Fibroblast of skin of scalp (primary cell): ENCODE measurements around the gene OSBPL2.

Experiments used
- DNase-seq: peaks from one replicate; pipeline ENCODE4 v3.0.0-alpha.2; 2013

The OSBPL2 gene

GRCh38 chr20:62328684-62329388 lies 90.5 kb downstream of the OSBPL2 start:
- DNase-seq = no peak

DNA sequence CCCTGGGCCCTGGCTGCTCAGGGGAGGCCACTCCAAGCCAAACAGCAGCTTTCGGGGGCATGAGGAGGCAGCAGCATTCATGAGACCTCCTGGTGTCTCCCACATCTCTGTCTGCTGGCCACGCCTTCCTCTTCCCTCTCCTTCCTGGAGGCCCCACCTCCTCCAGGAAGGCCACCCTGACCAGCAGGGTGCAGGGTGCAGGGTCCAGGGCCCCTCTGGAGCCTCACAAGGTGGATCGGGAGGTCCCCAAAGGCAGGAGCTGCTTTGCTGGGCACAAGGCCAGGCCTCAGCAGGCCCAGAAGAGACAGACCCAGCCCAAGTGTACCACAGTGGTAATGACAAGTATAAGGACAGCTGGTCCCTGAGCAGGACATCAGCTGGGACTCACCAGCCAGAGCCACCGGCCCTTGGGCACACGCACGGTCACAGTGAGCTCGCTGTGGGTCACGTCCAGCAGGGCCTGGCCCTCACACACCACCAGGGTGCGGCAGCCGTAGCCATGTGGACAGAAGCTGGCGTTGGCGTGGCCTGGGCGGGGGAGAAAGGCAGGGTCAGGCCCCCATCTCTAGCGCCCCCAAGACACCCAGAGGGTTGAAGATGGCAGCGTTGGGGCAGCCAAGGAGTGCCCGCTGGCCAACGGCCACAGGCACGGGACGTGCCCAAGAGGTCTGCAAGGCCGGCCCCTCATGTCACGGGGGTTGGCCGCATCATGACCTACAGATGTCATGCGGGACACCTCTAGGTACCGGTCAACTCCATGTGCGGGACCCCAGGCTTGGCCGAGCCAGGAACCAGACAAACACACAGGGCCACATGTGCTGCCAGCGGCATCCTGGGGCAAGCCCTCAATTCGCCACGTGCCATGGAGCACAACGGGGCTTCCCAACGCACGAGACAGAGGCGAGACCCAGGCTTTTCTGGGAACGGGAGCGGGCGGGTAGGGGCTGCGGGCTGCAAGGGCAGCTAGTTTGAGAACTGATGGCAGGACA lies 91.4 kb downstream of the OSBPL2 start:
- DNase-seq = no peak

DNA sequence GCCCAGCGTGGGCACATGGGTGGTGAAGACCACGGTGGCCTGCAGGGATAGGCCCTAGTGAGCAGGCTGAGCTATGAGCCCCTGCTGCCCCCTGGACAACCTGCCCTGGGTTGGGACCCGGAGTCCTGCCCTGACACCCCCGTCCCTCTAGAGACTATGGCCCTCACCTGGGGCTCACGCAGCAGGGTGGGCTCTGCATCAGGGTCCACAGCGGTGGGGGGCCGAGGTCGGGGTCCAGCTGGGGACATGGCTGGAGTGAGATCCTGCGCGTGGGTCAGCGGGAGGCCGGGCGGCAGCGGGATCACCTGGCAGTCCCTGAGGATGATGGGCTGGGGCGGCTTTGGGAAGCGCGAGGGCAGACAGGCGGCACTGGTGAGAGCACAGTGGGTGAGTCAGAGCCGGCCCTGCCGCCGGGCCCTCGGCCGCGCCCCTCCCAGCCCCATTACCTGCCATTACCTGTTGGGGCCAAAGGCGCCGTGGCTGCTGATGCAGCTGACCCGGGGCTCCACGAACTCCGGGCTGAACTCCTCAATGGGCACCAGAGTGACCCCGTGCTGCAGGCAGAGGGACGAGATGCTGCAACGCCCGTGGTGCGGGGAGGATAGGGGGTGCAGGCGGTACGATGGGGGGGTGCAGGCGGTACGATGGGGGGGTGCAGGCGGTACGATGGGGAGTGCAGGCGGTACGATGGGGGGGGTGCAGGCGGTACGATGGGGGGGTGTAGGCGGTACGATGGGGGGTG lies 92.4 kb downstream of the OSBPL2 start:
- DNase-seq = no peak

- no peak for DNase-seq
Observed at GRCh38 chr20:62331347-62331746, 93.0 kb downstream of the OSBPL2 start.

DNA sequence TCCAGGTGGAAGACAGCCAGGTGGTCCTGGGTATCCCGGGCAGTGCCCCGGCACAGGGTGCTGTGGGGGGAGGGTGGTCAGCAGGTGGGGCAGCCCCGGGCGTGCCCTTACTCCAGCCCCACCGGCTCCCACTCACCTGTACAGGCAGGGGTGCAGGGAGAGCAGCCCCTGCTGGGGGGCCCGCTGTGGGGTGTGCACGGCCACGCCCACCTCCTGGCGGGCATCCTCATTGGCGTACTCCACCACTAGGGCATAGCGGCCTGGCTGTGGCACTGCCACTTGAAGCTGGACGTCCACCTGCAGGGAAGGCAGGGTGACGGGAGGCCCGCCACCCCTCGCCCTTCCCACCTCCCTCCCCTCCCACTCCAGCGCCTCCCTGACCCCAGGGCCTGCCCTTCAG lies 94.1 kb downstream of the OSBPL2 start:
- no peak for DNase-seq

GRCh38 chr20:62332989-62333819 lies 94.9 kb downstream of the OSBPL2 start:
- no peak for DNase-seq

GRCh38 chr20:62333820-62334595 lies 95.7 kb downstream of the OSBPL2 start:
- no peak for DNase-seq

DNA sequence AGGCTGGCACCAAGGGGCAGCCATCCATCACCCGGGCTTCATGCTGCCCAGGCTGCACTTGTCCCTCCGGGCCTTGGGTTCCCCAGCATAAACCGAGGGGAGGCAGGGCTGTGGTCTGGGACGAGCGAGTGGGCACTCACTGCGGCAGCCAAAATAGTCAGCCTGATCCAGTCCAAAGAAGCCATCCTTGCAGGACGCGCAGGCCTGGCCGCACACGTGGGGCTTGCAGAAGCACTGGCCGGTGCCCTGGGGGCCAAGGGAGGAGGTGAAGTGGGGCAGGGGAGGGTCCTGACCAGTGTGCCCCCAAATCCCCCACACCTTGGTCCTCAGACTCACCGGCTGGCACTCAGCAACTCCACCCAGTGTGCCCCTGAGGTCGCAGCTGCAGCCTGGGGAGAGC lies 96.6 kb downstream of the OSBPL2 start:
- DNase-seq = no peak

GRCh38 chr20:62335532-62335931 lies 97.2 kb downstream of the OSBPL2 start:
- no peak for DNase-seq

DNA sequence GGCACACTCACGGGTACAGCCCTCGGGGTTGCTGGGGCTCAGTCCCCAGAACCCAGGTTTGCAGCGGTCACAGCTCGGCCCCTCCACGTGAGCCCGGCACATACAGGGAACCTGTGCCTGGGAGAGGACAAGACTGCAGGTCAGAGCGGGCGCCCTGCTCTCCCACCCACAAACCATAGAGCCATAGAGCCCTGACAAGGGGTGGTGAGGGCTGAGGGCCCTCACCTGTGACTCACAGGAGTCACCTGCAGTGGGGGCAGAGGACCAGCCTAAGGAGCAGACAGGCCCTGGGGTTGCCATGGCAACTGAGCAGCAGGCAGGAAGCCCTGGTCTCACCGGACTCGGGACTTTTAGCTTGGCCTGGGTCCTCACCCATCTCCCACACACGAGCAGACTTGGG lies 98.0 kb downstream of the OSBPL2 start:
- no peak for DNase-seq

DNA sequence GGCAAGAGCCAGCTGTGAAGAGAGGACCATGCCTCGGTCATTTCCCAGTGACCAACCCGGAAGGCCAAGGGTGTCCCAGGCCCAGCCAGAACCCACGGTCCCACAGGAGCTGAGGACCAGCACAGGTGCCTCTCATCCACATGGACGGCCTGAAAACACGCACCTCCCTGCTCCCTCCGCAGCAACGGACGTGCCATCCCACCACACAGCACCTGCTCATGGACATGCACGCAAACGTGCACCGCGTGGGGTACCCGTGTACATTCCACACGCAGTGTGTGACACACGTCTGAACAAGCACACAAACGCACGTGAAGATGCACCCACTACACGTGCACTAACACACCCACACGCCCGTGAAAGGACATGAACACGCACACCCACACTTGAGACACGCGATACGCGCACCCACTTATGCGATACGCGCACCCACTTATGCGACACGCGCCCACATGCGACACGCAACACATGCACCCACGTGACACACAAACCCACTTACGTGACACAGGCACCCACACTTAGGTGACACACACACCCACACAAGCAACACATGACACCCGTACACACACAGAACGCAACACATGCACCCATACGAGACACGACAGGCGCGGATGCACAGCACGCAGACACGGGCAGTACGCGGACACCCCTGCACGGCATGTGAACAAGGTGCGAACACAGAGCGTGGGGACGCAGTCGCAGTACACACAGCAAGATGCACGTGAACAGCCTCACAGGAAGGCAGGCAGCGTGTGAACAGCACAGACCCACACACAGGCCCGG lies 98.6 kb downstream of the OSBPL2 start:
- no peak for DNase-seq

GRCh38 chr20:62337558-62338293 lies 99.4 kb downstream of the OSBPL2 start:
- DNase-seq = no peak

DNA sequence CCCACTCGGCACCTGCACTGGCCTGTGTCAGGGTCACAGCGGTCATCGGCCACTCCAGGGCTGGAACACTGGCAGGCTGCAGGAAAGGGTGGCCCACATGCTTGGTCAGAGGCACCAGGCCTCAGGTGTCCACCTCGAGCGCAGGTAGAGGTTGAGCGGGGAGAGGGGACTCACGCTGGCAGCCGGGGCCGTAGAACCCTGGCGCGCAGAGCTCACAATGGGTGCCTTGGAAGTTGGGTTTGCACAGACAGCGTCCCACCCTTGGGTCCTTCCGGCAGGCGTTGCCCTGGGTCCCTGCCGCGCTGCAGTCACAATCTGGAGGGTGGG lies 99.9 kb downstream of the OSBPL2 start:
- DNase-seq = no peak

DNA sequence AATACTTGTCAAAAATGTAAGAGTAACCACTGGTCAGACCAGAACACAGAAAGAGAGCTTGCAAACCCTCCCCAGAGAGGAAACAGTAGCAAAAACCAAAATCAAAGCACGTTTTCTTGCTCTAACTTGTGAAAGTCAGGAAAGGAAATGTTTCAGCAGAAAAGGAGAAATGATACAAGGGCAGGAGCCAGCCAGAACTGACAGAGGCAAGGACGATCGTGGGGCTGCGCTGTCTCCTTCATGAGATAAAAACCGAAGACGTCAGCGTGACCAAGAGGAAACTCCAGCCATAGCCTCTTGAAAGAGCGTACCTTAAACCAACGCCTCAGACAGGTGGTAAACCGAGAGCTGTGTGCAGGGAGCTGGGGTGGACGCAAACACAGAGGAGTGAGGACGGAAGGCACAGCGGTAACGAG lies 101.3 kb downstream of the OSBPL2 start:
- no peak for DNase-seq

DNA sequence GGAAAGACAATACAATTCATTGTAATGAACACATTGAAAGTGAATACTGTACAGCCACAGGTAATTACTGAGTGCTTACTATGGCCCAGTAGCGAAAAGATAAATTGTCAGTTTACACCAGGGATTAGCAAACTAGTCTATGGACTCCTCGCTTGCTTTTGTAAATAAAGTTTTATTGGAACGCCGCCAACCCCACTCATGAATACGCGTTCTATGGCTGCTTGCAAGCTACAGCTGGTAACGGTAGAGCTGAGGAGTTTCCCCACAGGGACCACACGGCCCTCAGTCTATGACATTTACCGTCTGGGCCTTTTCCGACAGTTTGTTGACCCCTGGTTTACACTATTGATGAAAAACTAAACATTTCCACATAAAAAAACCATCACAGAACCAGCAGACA lies 104.6 kb downstream of the OSBPL2 start:
- no peak for DNase-seq

DNA sequence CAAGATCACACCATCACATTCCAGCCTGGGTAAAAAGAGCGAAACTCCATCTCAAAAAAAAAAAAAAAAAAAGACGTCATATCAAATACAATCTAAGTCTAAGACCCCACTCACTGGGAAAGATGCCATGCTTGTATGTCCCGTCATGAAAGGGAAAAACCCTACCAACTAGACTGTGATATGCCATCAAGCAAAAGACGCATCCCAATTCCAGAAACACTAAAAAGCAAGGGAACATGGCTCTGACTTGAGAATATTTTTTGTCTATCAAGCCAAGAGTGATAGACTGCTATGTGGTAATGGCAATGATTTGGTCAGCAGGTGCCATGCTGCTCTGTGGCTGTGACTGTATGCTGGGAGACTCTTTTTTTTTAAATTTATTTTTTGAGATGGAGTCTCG lies 105.8 kb downstream of the OSBPL2 start:
- DNase-seq = no peak

DNA sequence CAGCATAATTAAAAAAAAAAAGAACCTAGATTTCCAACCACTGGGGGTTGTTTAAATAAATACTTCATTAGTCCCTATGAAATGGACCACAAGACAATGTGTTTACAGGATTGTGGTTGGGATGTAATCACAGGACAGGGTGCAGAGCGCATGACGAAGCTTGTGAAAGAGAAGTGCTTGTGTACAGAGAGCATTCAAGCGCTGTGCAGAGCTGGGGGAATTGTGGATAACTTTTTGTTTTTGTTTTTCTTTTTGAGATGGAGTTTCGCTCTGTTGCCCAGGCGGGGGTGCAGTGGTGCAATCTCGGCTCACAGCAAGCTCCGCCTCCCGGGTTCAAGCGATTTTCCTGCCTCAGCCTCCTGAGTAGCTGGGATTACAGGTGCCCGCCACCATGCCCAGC lies 106.5 kb downstream of the OSBPL2 start:
- no peak for DNase-seq
